NCI-H2227 (cell line): Measurements from ENCODE around the gene KDM5D.

Experiments
- DNase-seq: peaks from one replicate; lab custom pipeline; 2025; ENCODE audit not compliant: unreplicated experiment; lab: John Stamatoyannopoulos, UW

Gene KDM5D

GRCh38 chrY:19744381-19745378, at the start of gene KDM5D:
TSS of gene KDM5D (minus strand) at chrY:19744726. CDS start at chrY:19744534, 192 bp downstream.
- DNase-seq: no peak

- no peak for DNase-seq
Measured at GRCh38 chrY:19768375-19768774, 23.8 kb upstream of the KDM5D start.

GRCh38 chrY:19743331-19743730, 1.2 kb downstream of the KDM5D start:
- DNase-seq: no peak

- no peak for DNase-seq
Measured at GRCh38 chrY:19742153-19742552, 2.4 kb downstream of the KDM5D start.

GRCh38 chrY:19734425-19734824, 10.1 kb downstream of the KDM5D start:
- no peak for DNase-seq

- DNase-seq: no peak
Measured at GRCh38 chrY:19717950-19718349, 26.6 kb downstream of the KDM5D start.

GRCh38 chrY:19717146-19717545, 27.4 kb downstream of the KDM5D start:
- DNase-seq: no peak

- DNase-seq: no peak
Measured at GRCh38 chrY:19715226-19715625, 29.3 kb downstream of the KDM5D start.

- no peak for DNase-seq
Measured at GRCh38 chrY:19713430-19713829, 31.1 kb downstream of the KDM5D start.

GRCh38 chrY:19706273-19706672, 38.3 kb downstream of the KDM5D start:
- no peak for DNase-seq

- no peak for DNase-seq
Measured at GRCh38 chrY:19698495-19698894, 46.0 kb downstream of the KDM5D start.

- DNase-seq: no peak
Measured at GRCh38 chrY:19680821-19681220, 63.7 kb downstream of the KDM5D start.
